DOHH2 (cell line): ENCODE results near the gene VRK2.

Experiments
- CTCF ChIP-seq: fragments of 200-600 bp; sonication (generic); IDR thresholded peaks from one replicate; pipeline ENCODE4 v1.5.1; 2014; ENCODE audit warnings: antibody characterized with exemption, mild to moderate bottlenecking, low read depth, low read length; ENCODE audit not compliant: poor library complexity, severe bottlenecking
- EZH2phosphoT487 ChIP-seq: fragments of 200-600 bp; sonication (generic); IDR thresholded peaks from 2 replicates; pipeline ENCODE4 v1.6.1; 2017; ENCODE audit warnings: borderline replicate concordance, mild to moderate bottlenecking, antibody characterized with exemption, low read length, moderate library complexity, mixed read lengths

GRCh38 chr2:58107803-58108710 is 61.5 kb downstream of the VRK2 start:
- TF ChIP-seq CTCF (no peak), EZH2phosphoT487 (no peak)
